GM21390 (cell line): ENCODE data around the gene CASTOR1.

Source experiments
- ATAC-seq: cut with Tn5 transposase; IDR thresholded peaks from one replicate; pipeline ENCODE4 v1.9.1; 2021; ENCODE audit not compliant: unreplicated experiment

Gene CASTOR1

DNA sequence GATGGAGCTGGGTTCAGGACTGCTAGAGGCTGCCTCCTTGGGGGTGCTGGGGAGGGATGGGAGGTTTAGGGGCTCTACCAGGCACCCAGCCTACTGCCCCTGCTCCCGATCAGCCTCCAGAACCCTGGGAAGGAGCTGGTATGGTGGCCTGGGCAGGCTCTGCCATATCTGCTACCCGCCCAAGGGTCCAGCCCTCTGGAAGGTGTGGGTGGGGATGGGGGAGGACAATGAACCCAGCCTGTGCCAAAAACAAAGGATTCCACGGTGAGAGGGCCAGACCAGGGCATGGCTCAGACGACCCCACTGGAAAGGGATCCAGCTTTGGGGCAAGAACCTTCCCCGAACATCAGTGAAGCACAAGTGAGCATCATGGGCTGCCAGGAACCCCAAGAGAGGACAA is 3.0 kb downstream of the CASTOR1 start:
- no peak for ATAC-seq

DNA sequence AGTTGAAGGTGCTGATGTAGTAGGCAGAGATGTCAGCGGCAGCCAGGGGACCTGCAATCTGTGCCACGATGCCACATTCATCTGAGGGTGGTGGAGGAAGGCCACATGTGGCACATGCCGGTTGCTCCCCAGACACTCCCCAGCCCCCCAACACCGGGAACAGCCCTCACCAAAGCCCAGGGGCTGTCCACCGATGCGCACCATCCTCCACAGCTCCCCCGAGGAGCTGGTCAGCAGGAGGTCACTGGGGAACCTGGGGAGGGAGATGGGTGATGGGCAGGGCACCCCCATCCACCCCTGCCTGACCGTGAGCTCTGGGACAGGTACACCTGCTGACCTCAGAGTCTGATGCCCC is 3.5 kb downstream of the CASTOR1 start:
- ATAC-seq, result no peak

DNA sequence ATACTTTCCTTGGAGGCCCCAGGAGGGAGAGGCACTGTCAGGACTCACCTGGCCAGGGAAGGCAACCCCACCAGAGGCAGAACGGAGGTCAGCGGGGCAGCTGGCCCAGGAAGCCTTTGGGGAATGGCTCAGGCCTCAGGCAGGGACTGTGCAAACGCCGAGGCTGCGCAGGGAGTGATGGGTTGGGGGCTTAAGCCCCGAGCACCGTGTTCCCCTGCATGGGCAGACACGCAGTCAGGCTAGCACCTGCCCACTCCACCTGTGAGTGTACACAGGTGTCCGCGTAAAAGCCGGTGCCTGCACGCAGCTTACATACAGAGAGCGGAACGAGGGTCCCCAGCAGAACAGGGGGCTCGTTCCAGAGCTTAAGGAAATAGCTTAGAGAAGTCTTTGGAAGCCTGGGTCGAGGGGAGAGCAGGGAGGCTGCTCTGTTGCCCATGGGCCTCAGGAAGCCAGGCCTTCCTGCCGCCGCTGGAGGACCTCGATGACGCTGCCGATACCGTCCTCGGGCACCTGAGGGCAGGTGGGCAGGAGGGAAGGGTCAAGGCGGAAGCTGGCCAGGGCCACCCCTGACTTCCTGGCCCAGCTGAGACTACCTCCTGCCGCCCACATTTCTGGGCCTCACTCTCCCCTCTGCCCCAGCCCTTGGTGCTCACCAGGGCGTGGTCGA is 4.0 kb downstream of the CASTOR1 start:
- ATAC-seq, result no peak

DNA sequence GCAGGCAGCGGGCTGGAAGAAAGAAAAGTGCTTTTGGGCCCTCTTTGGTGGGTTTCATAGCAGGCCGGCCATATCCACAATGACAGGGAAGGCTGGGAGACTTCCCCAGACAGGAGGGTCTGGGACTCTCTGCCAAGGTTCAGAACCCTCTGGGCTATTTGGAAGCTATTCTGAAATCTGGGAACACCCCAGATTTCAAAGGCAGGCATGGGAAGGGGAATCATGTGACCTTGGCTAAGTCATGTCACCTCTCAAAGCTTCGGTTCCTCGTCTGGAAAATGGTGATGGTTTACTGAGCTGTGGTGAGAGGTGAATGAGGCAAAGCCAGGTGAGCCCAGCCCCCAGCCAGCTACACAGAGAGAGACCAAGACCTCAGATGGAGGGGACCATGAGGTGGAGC is 4.6 kb downstream of the CASTOR1 start:
- ATAC-seq, result no peak

DNA sequence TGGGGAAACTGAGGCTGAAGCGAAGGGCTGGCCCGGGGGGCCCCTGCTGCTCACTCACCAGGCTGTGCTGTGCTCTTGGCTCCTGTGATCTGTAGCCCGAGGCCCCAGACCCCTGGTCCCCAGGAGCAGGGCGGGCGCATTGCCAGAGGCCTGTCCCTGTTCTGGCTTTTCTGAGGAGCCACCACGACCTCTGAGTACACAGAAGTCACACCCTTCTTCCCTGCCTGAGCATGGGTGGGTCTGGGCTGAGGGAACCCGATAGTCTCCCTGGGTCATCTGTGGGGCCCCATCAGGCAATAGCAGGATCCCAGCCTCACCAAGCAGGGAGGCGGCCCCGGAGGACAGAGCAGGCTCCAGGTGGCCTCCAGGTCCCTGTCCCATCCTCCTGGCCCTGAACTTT is 5.1 kb downstream of the CASTOR1 start:
- ATAC-seq, result no peak

DNA sequence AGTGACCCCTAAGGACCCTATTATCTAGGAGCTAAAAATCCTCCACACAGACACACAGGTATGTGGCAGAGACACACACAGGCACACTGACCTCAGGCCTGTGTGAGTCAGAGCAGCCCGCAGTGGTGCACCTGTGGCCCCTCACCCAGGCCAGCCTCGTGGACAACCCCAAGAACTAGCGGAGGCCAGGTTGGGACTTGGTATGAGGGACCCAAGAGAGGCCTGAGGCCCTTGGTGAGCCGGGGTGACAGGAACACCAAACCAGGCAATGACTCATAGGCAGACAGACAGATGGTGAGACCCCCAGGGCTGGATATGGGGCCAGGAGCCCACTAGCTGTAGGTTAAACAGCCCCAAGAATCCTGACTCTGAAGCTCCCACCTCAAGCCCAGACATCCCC is 6.0 kb downstream of the CASTOR1 start:
- no peak for ATAC-seq

DNA sequence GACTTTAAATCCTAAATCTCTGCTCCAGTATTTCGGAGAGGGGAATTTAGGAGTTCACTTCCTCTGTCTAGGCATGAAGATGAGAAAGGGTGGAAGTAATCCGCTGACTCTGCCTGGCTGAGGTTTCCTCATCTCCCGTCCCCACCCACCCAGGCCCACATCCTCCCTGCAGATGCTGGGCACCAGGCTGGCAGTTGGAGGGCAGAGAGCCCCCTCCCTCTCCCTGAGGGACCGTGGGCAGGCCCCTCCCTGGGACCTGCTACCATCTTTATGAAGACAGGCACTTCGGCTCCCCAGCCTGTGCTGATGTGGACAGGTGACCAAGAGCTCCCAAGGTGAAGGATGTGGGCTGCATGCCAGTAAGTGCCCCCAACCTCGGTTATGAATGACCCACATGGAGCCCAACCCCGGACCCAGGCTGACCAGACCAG is 6.7 kb downstream of the CASTOR1 start:
- ATAC-seq, result no peak

DNA sequence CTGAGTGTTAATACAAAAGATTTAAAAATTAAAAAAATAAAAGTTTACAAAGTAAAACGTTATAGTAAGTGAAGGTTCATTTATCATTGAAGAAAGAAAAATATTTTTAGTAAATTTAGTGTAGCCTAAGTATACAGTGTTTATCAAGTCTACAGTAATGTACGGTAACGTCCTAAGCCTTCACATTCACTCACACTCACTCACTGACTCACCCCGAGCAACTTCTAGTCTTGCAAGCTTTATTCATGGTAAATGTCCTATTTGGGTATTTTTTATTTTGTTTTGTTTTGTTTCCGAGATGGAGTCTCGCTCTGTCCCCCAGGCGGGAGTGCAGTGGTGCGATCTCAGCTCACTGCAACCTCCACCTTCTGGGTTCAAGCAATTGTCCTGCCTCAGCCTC is 8.8 kb downstream of the CASTOR1 start:
- no peak for ATAC-seq

DNA sequence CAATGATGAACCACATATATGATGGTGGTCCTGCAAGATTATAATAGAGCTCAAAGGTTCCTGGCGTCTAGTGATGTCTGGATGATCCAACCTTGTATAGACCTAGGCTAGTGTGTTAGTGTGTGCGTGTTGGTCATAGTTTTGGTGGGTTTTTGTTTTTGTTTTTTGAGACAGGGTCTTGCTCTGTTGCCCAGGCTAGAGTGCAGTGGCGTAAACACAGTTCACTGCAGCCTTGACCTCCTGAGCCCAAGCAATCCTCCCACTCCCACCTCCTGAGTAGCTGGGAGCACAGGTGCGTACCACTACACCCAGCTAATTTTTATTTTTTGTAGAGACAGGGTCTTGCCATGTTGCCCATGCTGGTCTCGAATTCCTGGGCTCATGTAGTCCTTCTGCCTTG is 9.4 kb downstream of the CASTOR1 start:
- ATAC-seq, result no peak

DNA sequence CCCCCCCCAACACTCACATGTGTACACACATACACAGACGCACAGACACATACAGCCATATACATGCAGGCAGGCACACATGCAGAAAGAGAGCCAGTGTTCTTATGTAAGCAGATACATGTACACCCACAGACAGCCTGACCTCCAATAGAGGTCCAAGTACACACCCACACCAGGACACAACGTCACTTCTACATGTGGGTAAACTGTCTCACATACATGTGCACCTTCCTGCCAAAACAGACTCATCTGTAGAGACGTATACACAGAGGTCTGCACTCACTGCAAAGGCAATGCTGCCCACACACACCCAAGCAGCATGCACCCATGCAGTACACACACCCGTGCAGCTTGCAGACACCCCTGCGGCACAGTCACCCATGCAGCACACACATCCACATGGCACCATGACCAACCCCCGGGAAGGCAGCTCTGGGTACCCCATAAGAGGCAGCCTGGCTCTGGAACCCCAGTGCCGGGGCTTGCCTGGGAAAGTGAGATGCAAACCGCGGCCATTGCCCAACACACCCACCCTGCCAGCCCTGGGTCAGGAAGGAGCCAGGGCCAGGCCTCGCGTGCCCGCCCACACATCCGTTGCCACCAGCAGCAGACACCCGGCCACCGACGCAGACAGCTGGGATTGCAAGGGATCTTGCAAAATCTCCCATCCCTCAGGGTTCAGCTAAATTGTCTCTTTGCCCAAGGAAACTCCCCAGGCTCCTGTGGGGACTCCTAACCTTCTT is 10.1 kb downstream of the CASTOR1 start:
- no peak for ATAC-seq

DNA sequence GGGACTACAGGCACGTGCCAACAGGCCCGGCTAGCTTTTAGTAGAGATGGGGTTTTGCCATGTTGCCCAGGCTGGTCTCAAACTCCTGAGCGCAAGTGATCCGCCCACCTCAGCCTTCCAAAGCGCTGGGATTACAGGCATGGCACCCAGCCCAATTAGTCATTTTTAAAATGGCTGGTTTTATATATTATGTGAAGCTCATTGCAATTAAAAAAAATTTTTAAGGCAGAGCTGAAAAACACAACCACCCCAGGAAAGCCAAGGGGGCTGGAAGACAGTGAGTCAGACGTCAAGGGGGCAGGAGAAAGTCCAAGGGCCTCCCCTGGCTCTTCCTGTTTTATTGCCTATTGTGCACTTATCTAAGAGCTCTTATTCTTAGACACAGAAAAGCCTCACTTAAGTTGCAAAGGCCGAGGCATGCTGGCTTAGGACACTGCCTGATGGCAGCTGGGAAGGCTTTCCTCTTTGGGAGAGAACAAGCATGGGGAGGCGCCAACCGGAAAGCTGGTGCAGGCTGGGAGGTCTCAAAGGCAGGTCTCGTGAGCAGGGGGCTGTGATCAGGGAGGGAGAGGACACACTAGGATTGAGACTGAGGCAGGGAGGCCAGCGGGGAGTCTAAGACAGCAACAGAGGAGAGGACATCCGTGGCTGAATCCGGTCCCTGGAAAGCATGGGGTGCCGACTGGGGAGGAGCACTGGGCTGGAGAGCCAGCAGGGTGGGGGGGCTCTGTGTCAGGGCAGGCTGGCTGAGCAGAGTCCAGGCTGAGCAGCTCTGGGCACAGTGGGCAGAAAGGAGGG is 11.6 kb downstream of the CASTOR1 start:
- no peak for ATAC-seq

DNA sequence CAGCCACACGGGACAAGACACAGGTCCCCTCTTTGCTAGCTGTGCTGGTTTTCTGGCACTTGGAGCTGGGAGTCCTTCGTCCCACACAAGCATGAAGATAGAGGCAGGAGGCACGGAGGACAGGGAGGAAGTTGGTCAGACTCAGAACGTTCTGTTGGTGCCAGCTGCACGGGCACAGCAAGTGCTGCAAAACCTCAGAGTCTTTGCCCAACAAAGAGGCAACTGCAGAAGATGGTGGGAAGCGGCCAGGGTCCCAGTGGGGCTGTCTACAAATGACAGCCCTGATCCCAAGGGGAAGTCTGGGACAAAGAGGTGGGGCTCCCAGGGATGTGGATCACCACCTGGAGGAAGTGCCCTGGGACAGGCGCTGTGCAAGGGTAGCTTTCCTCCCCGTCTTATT is 13.3 kb downstream of the CASTOR1 start:
- no peak for ATAC-seq

DNA sequence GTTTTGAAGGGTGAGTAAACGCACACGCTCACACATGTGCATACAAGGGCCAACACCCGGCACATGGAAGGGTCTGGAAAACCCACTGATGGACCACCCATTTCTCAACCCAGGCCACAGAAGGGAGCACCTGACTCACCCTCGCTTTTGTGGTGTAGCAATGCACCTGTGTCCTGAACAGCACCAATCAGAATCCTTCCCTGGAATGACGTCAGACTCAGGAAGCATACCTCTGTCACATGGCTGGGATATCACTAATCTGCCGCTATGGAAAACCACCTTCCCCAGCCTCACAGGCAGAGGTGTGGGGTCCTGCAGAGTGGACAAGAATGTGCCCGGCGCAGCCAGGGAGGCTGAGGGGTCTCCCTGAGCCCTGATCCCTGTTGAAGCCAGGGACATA is 13.7 kb downstream of the CASTOR1 start:
- no peak for ATAC-seq

DNA sequence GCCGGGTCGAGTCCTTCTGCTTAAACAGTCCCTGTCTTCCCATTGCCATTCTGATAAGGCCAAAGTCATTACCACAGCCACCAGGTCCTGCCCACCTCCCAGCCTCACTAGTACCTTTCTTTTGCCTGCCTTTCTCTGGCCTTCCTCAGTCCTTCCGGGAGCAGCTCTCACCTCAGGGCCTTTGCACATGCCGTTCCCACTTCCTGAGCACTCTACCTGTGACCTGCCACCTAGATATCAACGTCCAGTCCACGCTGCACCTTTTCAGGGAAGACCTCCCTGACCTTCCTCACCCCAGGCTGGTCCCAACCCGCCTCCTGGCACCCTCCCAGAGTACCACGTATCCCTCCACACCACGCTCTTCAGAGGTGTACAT is 14.9 kb downstream of the CASTOR1 start:
- no peak for ATAC-seq

DNA sequence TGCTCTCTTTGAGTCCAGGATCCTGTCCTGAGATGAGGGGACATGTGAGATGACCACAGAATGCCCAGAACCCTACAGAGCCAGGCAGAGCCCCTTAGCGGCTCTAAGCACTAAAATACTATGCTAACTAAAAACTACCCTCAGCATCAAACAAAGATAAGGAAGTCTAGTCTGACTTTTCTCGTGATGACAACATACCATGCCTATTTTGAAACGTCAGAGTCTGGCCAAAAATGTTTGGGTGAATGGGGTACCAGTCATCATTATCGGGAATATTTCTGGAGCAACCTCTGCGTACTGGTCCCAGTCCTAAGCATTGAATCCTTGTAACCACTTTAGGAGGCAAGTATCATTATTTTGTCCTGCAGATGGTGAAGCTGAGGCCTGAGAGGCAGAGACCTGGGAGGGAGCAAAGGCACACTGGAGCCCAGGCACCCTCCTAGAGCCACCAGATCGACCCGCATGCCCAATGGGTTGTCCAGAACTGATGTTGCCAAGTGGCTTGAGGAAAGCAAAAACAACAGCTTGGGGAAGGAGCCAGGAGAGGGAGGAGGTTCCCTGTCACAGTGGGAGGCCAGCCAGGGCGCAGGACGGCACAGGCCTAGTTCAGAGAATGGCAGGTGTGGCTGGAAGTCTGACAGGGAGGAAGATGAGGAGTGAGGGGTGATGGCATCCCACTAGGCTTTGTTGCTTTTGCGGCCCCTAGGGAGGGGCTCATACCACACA is 15.4 kb downstream of the CASTOR1 start:
- ATAC-seq, result no peak

DNA sequence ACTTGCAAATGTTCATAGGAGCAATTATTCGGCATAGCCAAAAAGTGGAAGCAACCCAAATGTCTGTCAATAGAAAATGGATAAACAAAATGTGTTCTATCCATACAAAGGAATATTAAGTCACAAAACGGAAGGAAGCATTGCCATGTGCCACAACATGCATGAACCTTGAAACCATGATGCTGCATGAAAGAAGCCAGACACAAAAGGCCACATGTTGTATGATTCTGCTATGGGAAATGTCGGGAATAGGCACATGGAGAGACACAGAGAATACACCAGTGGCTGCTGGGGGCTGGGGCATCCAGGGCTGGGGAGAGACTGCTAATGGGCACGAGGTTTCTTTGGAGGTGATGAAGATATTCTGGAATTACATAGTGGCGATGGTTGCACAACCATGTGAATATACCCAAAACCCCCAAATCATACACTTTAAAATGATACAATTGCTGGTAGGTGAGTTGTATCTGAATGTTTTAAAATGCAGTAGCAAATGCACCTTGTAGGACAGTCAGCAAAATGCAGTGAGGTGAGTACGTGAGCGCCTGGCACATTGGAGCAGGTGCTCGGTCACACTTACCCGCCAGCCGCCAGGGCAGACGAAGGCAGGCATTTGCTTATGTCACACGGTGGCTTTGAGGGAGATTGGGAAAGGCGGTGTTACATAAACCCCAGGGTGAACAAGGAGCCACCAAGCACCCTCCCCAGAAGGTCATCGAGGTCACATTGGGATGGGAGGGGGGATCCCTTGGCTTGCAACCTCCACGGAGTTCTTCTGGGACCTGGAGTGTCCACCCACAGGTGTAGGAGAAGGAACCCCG is 16.3 kb downstream of the CASTOR1 start:
- ATAC-seq, result no peak

DNA sequence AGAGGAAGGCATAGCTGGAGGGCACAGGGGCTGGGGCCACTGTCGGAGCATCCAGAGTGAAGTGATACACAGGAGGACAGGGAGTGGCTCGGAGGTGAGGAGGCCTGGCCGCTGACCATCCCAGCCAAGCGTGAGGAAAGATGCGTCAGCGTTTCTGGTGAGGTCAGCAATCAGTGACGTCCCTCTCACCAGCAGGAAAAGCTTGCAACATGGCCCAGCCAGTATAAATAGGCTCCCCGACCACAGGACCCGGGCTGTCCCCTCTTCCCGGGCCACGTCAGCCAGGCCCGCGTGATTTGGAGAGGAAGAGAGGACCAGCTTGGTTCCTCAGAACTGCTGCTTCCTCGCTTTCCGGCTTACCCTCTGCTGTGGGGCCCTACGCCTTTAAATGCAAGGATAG is 18.5 kb downstream of the CASTOR1 start:
- no peak for ATAC-seq

DNA sequence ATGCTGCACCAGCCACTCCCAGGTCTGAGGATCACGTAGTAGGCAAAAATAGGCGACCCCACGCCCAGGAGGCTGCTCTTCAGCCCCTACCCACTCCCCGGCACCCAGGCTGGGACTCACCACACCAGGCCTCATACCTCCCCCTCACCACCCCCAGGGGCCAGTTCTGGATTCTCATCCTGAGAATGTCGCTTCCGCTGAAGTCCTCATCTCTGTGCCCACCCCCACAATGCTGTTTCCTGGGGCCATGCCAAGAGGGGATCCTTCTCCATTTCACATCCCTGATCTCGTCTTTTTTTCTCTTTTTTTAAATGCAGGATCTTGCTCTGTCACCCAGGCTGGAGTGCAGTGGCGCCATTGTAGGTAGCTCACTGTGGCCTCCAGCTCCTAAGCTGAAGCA is 21.0 kb downstream of the CASTOR1 start:
- no peak for ATAC-seq

DNA sequence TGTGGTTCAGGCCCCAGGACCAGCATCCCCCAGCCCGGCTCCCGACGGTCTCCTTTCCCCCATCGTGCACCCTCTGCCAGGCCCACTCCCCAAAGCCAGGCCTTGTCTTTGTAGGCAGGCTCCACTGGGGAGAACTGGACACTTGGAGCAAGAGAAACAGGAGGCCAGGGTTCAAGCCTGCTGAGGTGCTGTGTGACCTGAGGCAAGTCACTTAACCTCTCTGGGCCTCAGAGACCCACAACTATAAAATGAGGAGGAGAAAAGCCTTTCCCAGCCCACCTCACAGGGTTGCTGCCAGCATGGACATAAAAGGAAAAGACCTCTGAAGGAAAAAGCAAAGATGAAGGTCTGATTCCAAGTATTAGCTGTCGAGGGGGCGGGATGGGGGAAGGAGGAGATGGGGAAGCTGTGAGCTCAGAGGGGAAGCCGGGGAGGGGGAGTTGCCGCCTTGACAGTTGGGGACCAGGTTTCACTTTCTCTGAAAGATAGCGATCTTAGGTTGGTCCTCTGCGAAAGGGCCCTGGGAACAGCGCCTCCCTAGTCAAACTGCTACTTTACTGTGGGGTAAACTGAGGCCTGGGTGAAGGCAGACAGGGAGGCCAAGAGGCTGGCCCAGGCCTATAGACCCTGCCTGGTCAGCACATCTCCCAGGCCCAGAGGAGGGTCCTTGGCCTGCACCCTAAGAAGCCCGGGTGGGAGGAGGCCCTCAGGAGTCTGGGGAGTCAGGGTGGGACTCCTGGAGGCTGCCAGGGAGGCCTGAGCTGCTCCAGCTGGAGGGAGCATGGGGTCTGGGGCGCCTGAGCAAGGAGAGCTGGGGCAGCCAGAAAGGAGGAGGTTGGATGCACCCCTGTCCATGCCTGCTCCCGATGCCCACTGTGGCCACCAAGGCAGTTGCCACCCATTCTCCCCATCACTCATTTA is 21.7 kb downstream of the CASTOR1 start:
- ATAC-seq, result no peak
